ENCODE results near the gene CFAP77. TPM values are rescaled to one million over a fixed set of nuclear protein-coding genes. Genes with fewer than 3 reads are reported as not detected.
"Not testable (repeated sequence)": the region's sequence is repeated elsewhere in the genome, so short reads cannot be mapped to it uniquely, and the experiment has no call there.

Gene CFAP77
- total RNA-seq, 3 donors from 2014 or later, result not detected

GRCh38 chr9:132559711-132560110 is 149.7 kb downstream of the CFAP77 start:
- intact Hi-C loops (cut with DNase I; ENCODE audit: low total_unique reads), result no loop called here
- H3K36me3 ChIP-seq, result no peaks in the 10 kb centered on the region
- TF ChIP-seq CTCF (IDR thresholded peaks at IDR 0.05), result no peak
- no peak for TF ChIP-seq POLR2AphosphoS5 (IDR thresholded peaks at IDR 0.05)
- TF ChIP-seq POLR2A (IDR thresholded peaks at IDR 0.05), result no peak

GRCh38 chr9:132560616-132561202 is 150.7 kb downstream of the CFAP77 start:
- Histone ChIP-seq H3K27ac (no peak overlapping the region), H3K9me3 (no peaks in the 10 kb centered on the region), H3K4me1 (no peaks in the 10 kb centered on the region), H3K4me3 (no peak overlapping the region), H3K27me3 (peaks cover 0 to 7% of the 10 kb centered on the region in 2 donors), H3K36me3 (no peaks in the 10 kb centered on the region)
- intact Hi-C loops (cut with DNase I; ENCODE audit: low total_unique reads), result no loop called here
- TF ChIP-seq CTCF (IDR thresholded peaks at IDR 0.05), result no peak
- TF ChIP-seq POLR2AphosphoS5 (IDR thresholded peaks at IDR 0.05), result no peak
- no peak for TF ChIP-seq POLR2A (IDR thresholded peaks at IDR 0.05)
- DNase-seq (ENCODE audit: low spot score in 2 of 2), result no peak

More at GRCh38 chr9:132559711-132560110, 149.7 kb downstream of the CFAP77 start:
- H3K27ac ChIP-seq, result no peak overlapping the region
- H3K4me3 ChIP-seq, result no peak overlapping the region
- H3K9me3 ChIP-seq, result no peaks in the 10 kb centered on the region
- H3K4me1 ChIP-seq, result no peaks in the 10 kb centered on the region
- no peak for DNase-seq (ENCODE audit: low spot score in 2 of 2)
- peaks cover 0 to 9% of the 10 kb centered on the region in 2 donors for H3K27me3 ChIP-seq

- TF ChIP-seq POLR2A (IDR thresholded peaks at IDR 0.05) (no peak), POLR2AphosphoS5 (IDR thresholded peaks at IDR 0.05) (no peak), CTCF (IDR thresholded peaks at IDR 0.05) (no peak)
- no peaks in the 10 kb centered on the region for H3K4me1 ChIP-seq
- intact Hi-C loops (cut with DNase I; ENCODE audit: low total_unique reads), result no loop called here
- DNase-seq (ENCODE audit: low spot score in 2 of 2), result no peak
- H3K27ac ChIP-seq, result no peak overlapping the region
- no peaks in the 10 kb centered on the region for H3K9me3 ChIP-seq
- H3K27me3 ChIP-seq, result no peaks in the 10 kb centered on the region
- no peaks in the 10 kb centered on the region for H3K36me3 ChIP-seq
- H3K4me3 ChIP-seq, result no peak overlapping the region
Observed at GRCh38 chr9:132562306-132562573, 152.2 kb downstream of the CFAP77 start.

- H3K4me3 ChIP-seq, result no peak overlapping the region
- H3K4me1 ChIP-seq, result no peaks in the 10 kb centered on the region
- intact Hi-C loops (cut with DNase I; ENCODE audit: low total_unique reads), result no loop called here
- no peak for DNase-seq (ENCODE audit: low spot score in 2 of 2)
- no peaks in the 10 kb centered on the region for H3K27me3 ChIP-seq
- TF ChIP-seq POLR2AphosphoS5 (IDR thresholded peaks at IDR 0.05) (no peak), POLR2A (IDR thresholded peaks at IDR 0.05) (no peak), CTCF (IDR thresholded peaks at IDR 0.05) (no peak)
- H3K27ac ChIP-seq, result no peak overlapping the region
- H3K36me3 ChIP-seq, result no peaks in the 10 kb centered on the region
- no peaks in the 10 kb centered on the region for H3K9me3 ChIP-seq
Observed at GRCh38 chr9:132564526-132564925, 154.5 kb downstream of the CFAP77 start.

- H3K4me3 ChIP-seq; H3K27me3 ChIP-seq; H3K36me3 ChIP-seq; H3K4me1 ChIP-seq; DNase-seq (ENCODE audit: low spot score in 2 of 2); H3K9me3 ChIP-seq; H3K27ac ChIP-seq; intact Hi-C loops (cut with DNase I; ENCODE audit: low total_unique reads): not testable (repeated sequence)
Observed at GRCh38 chr9:132568787-132569186, 158.8 kb downstream of the CFAP77 start.

Data from breast epithelium (tissue), 4 donors.